ENCODE results near the gene ARID4A. TPM values are rescaled to one million over a fixed set of nuclear protein-coding genes. Genes with fewer than 3 reads are reported as not detected.
"Not testable (repeated sequence)": the region's sequence is repeated elsewhere in the genome, so short reads cannot be mapped to it uniquely, and the experiment has no call there.

ARID4A gene
- total and polyA plus RNA-seq, 10 of the 15 experiments (the other 5 are each of a cell fraction or from before 2014, with no cell fraction given), result 5.2 to 18.9 (median 12.5) TPM

GRCh38 chr14:58416934-58417333 is 118.6 kb downstream of the ARID4A start:
- not testable (repeated sequence) for H3K36me3 ChIP-seq (ENCODE audit: control insufficient read depth in 2 of 2, insufficient read depth in 2 of 2, low read length in 1 of 2)

More at GRCh38 chr14:58416934-58417333, 118.6 kb downstream of the ARID4A start:
- H3K79me2 ChIP-seq (ENCODE audit: control insufficient read depth, insufficient read depth, low read length); CTCF ChIA-PET; H3K9me3 ChIP-seq (replicated peaks; ENCODE audit: control insufficient read depth, insufficient read depth, low read length); H3K4me2 ChIP-seq (ENCODE audit: control insufficient read depth, insufficient read depth); H3K4me1 ChIP-seq (ENCODE audit: control insufficient read depth, insufficient read depth, low read length); H2AFZ ChIP-seq (ENCODE audit: control insufficient read depth, low read depth, low read length); FAIRE-seq; H3K27me3 ChIP-seq (replicated peaks in 1 of 2; ENCODE audit: control insufficient read depth in 2 of 2, insufficient read depth in 2 of 2, low read length in 1 of 2); in situ Hi-C loops (cut with MboI); intact Hi-C loops (cut with micrococcal nuclease; ENCODE audit: unreplicated experiment); ATAC-seq; H3K27ac ChIP-seq (ENCODE audit: control insufficient read depth, insufficient read depth); H3K9ac ChIP-seq (ENCODE audit: control insufficient read depth, insufficient read depth, low read length); H3K4me3 ChIP-seq; H4K20me1 ChIP-seq (ENCODE audit: control insufficient read depth, insufficient read depth); DNase-seq (ENCODE audit: low read depth, low spot score); BruUV-seq (replicated peaks): not testable (repeated sequence)
- POLR2A ChIA-PET, result interaction anchor here (0.6 kb wide), 3 partner anchors 15 to 712 kb away, joined by 3 to 4 read pairs (median 4); no protein-coding TSS in a partner anchor
- RAD21 ChIA-PET (ENCODE audit: unreplicated experiment), result interaction anchor here (0.6 kb wide), 1 partner anchor 620 kb away, joined by 3 read pairs; no protein-coding TSS in a partner anchor
- SMC1A ChIA-PET (ENCODE audit: uncharacterized antibody, unreplicated experiment), result interaction anchor here (0.6 kb wide), 1 partner anchor 167 kb away, joined by 3 read pairs; no protein-coding TSS in a partner anchor
- 64% methylated on average over 1 of the region's 1 CpG for WGBS (ENCODE audit: insufficient coverage, insufficient replicate concordance, low lambda C conversion rate, missing lambda C conversion rate)

Small RNAs within 50 kb of the gene (small RNA-seq; reads per million reads assigned to genes)
- gene RNU6-341P, result not detected

Other genes starting within 250 kb of the ARID4A start
- not detected in 2 replicates for gene ARMH4, start 146.3 kb upstream of the ARID4A start, total RNA-seq (2014; rRNA removed)
- gene ARMH4, start 146.3 kb upstream of the ARID4A start, total RNA-seq (2014; rRNA removed; fragmentation: Illumina TruSeq; extraction: Trizol), result 0.41 TPM in 1 of 2 replicates, not detected in the other
- gene ARMH4, start 146.3 kb upstream of the ARID4A start, total RNA-seq (2021), result not detected in 2 replicates
- 0.04 and 0.50 TPM in 2 replicates for gene ARMH4, start 146.3 kb upstream of the ARID4A start, polyA plus RNA-seq (2011; rRNA removed)
- gene ARMH4, start 146.3 kb upstream of the ARID4A start, polyA plus RNA-seq (2014; fragmentation: Illumina TruSeq; extraction: Trizol), result not detected in 2 replicates
- under 1 TPM; 0.60 to 0.97 TPM for gene ARMH4, start 146.3 kb upstream of the ARID4A start, polyA plus RNA-seq (2014; fragmentation: Nextera tagmentation; extraction: Ambion mirVana)
- not detected in 2 replicates for gene ARMH4, start 146.3 kb upstream of the ARID4A start, polyA plus RNA-seq (2014; rRNA removed)
- not detected for gene ARMH4, start 146.3 kb upstream of the ARID4A start, polyA plus RNA-seq (2016; fragmentation: Nextera tagmentation; extraction: Ambion mirVana)
- 31.9 and 35.8 TPM in 2 replicates for gene ACTR10, start 98.4 kb upstream of the ARID4A start, total RNA-seq (2014; rRNA removed)
- 25.7 and 26.0 TPM in 2 replicates for gene ACTR10, start 98.4 kb upstream of the ARID4A start, total RNA-seq (2014; rRNA removed; fragmentation: Illumina TruSeq; extraction: Trizol)
- gene ACTR10, start 98.4 kb upstream of the ARID4A start, total RNA-seq (2021), result 26.8 and 27.4 TPM in 2 replicates
- 54.5 and 85.9 TPM in 2 replicates for gene ACTR10, start 98.4 kb upstream of the ARID4A start, polyA plus RNA-seq (2011; rRNA removed)
- gene ACTR10, start 98.4 kb upstream of the ARID4A start, polyA plus RNA-seq (2014; fragmentation: Illumina TruSeq; extraction: Trizol), result 43.7 and 59.4 TPM in 2 replicates
- gene ACTR10, start 98.4 kb upstream of the ARID4A start, polyA plus RNA-seq (2014; fragmentation: Nextera tagmentation; extraction: Ambion mirVana), result 10 to 100 TPM; 34.0 to 50.5 TPM
- 27.8 and 28.8 TPM in 2 replicates for gene ACTR10, start 98.4 kb upstream of the ARID4A start, polyA plus RNA-seq (2014; rRNA removed)
- 10 to 100 TPM; 64.6 to 74.3 TPM for gene ACTR10, start 98.4 kb upstream of the ARID4A start, polyA plus RNA-seq (2016; fragmentation: Nextera tagmentation; extraction: Ambion mirVana)
- 148 and 181 TPM in 2 replicates for gene PSMA3, start 53.7 kb upstream of the ARID4A start, total RNA-seq (2014; rRNA removed)
- gene PSMA3, start 53.7 kb upstream of the ARID4A start, total RNA-seq (2014; rRNA removed; fragmentation: Illumina TruSeq; extraction: Trizol), result 142 and 144 TPM in 2 replicates
- 288 and 312 TPM in 2 replicates for gene PSMA3, start 53.7 kb upstream of the ARID4A start, total RNA-seq (2021)
- gene PSMA3, start 53.7 kb upstream of the ARID4A start, polyA plus RNA-seq (2011; rRNA removed), result 425 and 442 TPM in 2 replicates
- 358 and 442 TPM in 2 replicates for gene PSMA3, start 53.7 kb upstream of the ARID4A start, polyA plus RNA-seq (2014; fragmentation: Illumina TruSeq; extraction: Trizol)
- 100 to 1,000 TPM; 813 to 936 TPM for gene PSMA3, start 53.7 kb upstream of the ARID4A start, polyA plus RNA-seq (2014; fragmentation: Nextera tagmentation; extraction: Ambion mirVana)
- 290 and 346 TPM in 2 replicates for gene PSMA3, start 53.7 kb upstream of the ARID4A start, polyA plus RNA-seq (2014; rRNA removed)
- gene PSMA3, start 53.7 kb upstream of the ARID4A start, polyA plus RNA-seq (2016; fragmentation: Nextera tagmentation; extraction: Ambion mirVana), result 100 to 1,000 TPM; 540 to 578 TPM
- 0.28 TPM in 1 of 2 replicates, not detected in the other for gene TOMM20L, start 97.4 kb downstream of the ARID4A start, total RNA-seq (2014; rRNA removed)
- 0.41 TPM in 1 of 2 replicates, not detected in the other for gene TOMM20L, start 97.4 kb downstream of the ARID4A start, total RNA-seq (2014; rRNA removed; fragmentation: Illumina TruSeq; extraction: Trizol)
- not detected in 2 replicates for gene TOMM20L, start 97.4 kb downstream of the ARID4A start, total RNA-seq (2021)
- gene TOMM20L, start 97.4 kb downstream of the ARID4A start, polyA plus RNA-seq (2011; rRNA removed), result not detected in 2 replicates
- 0.59 TPM in 1 of 2 replicates, not detected in the other for gene TOMM20L, start 97.4 kb downstream of the ARID4A start, polyA plus RNA-seq (2014; fragmentation: Illumina TruSeq; extraction: Trizol)
- not detected for gene TOMM20L, start 97.4 kb downstream of the ARID4A start, polyA plus RNA-seq (2014; fragmentation: Nextera tagmentation; extraction: Ambion mirVana)
- not detected in 2 replicates for gene TOMM20L, start 97.4 kb downstream of the ARID4A start, polyA plus RNA-seq (2014; rRNA removed)
- not detected for gene TOMM20L, start 97.4 kb downstream of the ARID4A start, polyA plus RNA-seq (2016; fragmentation: Nextera tagmentation; extraction: Ambion mirVana)
- gene TIMM9, start 129.0 kb downstream of the ARID4A start, total RNA-seq (2014; rRNA removed), result 33.7 and 36.6 TPM in 2 replicates
- 50.9 and 56.8 TPM in 2 replicates for gene TIMM9, start 129.0 kb downstream of the ARID4A start, total RNA-seq (2014; rRNA removed; fragmentation: Illumina TruSeq; extraction: Trizol)
- 43.0 and 51.6 TPM in 2 replicates for gene TIMM9, start 129.0 kb downstream of the ARID4A start, total RNA-seq (2021)
- 39.1 and 55.1 TPM in 2 replicates for gene TIMM9, start 129.0 kb downstream of the ARID4A start, polyA plus RNA-seq (2011; rRNA removed)
- gene TIMM9, start 129.0 kb downstream of the ARID4A start, polyA plus RNA-seq (2014; fragmentation: Illumina TruSeq; extraction: Trizol), result 67.4 and 72.6 TPM in 2 replicates
- gene TIMM9, start 129.0 kb downstream of the ARID4A start, polyA plus RNA-seq (2014; fragmentation: Nextera tagmentation; extraction: Ambion mirVana), result 10 to 100 TPM; 81.3 to 88.3 TPM
- gene TIMM9, start 129.0 kb downstream of the ARID4A start, polyA plus RNA-seq (2014; rRNA removed), result 41.7 and 56.7 TPM in 2 replicates
- gene TIMM9, start 129.0 kb downstream of the ARID4A start, polyA plus RNA-seq (2016; fragmentation: Nextera tagmentation; extraction: Ambion mirVana), result 100 to 1,000 TPM; 113 to 116 TPM
- gene KIAA0586, start 129.2 kb downstream of the ARID4A start, total RNA-seq (2014; rRNA removed), result 16.3 and 18.1 TPM in 2 replicates
- 26.9 and 27.2 TPM in 2 replicates for gene KIAA0586, start 129.2 kb downstream of the ARID4A start, total RNA-seq (2014; rRNA removed; fragmentation: Illumina TruSeq; extraction: Trizol)
- gene KIAA0586, start 129.2 kb downstream of the ARID4A start, total RNA-seq (2021), result 18.1 and 21.9 TPM in 2 replicates
- gene KIAA0586, start 129.2 kb downstream of the ARID4A start, polyA plus RNA-seq (2011; rRNA removed), result 21.8 and 33.5 TPM in 2 replicates
- 21.5 and 22.1 TPM in 2 replicates for gene KIAA0586, start 129.2 kb downstream of the ARID4A start, polyA plus RNA-seq (2014; fragmentation: Illumina TruSeq; extraction: Trizol)
- 10 to 100 TPM in 1 of 2 experiments, 1 to 10 TPM in 1; 7.1 to 10.0 TPM for gene KIAA0586, start 129.2 kb downstream of the ARID4A start, polyA plus RNA-seq (2014; fragmentation: Nextera tagmentation; extraction: Ambion mirVana)
- 8.0 and 12.9 TPM in 2 replicates for gene KIAA0586, start 129.2 kb downstream of the ARID4A start, polyA plus RNA-seq (2014; rRNA removed)
- 10 to 100 TPM; 20.2 to 27.6 TPM for gene KIAA0586, start 129.2 kb downstream of the ARID4A start, polyA plus RNA-seq (2016; fragmentation: Nextera tagmentation; extraction: Ambion mirVana)